Measurements from ENCODE around the gene TSPO.

The TSPO gene

DNA sequence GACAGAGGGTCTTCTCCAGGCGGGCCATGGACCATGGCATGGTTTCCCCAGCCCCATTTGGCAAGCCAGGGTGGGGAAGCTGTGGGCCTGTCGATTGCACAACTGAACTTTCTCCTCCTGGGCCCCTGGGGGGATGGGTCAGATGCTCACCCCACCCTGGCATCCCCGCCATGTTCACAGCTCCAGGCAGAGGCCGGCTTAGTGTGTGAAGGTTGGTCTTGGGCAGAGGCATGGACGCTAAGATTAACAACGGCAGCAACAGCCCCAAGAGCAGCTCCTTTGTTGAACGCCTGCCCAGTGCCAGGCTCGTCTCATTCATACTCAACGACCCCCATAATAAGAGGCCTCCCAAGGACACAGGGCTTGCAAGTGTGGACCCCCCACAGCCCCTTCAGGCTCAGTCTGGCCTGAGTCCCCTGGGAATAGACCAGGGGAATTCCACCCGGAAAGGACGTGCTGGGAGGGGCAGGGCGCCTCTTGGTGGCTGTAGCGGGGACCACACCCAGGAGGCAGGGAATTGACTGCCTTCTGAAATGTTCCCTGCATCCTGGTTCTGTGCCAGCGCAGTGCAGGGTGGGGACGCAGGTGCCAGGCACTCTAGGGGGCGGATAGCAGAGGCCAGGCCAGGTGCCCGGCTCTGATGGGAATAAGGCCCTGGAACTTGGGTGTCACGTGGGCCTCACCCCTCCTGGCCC, 8.3 kb downstream of the TSPO start:
- no peak for DNase-seq

DNA sequence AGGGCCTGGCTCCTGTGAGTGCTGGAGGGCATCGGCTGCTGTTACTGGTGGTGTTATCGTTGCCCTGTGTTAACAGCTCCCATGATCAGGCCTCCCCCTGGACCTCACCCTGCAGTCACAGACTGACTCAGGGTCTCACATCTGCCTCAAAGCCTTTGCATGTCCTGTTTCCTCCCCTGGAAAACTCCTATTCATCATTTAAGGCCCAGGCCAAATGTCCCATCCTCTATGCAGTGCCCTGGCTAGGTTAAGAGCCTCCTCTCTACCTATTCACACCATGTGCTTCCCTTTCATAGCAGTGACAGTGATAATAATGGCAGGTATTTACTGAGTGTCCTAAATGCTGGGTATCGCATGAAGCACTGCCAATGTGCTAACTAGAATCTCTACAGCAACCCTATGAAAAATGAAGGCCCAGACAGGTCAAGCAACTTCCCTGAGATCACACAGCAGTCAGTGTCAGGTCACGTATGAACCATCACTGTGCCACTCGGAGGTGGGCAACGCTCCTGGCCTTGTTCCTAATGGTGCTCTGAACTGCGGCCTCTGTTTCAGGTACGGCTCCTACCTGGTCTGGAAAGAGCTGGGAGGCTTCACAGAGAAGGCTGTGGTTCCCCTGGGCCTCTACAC, 9.3 kb downstream of the TSPO start:
- DNase-seq = no peak

GRCh38 chr22:43162412-43163150, 11.2 kb downstream of the TSPO start:
- DNase-seq = no peak

DNA sequence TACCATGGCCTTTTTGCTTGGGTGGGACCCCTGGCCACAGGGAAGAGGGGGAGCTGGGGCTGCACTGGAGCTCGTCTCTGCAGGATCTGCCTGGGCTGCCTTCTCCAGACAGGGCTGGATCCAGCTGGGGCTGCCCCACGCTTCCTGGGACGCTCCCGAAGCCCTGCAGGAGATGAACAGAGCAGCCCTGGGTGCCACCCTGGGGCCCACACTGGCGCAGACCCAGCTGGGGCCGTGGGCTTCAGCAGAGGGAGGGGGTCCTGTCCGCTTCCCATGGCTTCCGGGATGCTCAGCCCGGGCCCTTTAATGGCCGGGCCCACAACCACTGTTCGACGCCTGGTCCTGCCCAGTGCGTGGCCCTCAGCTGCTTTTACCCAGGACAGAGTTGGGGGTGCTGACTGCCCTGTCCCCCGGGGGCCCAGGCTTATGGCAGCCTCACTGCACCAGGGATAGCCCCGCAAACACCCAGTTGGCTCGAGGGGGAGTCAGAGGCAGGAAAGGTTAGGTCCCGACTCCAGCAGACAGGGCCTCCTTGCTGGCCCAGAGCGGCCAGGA, 12.0 kb downstream of the TSPO start:
- no peak for DNase-seq

DNA sequence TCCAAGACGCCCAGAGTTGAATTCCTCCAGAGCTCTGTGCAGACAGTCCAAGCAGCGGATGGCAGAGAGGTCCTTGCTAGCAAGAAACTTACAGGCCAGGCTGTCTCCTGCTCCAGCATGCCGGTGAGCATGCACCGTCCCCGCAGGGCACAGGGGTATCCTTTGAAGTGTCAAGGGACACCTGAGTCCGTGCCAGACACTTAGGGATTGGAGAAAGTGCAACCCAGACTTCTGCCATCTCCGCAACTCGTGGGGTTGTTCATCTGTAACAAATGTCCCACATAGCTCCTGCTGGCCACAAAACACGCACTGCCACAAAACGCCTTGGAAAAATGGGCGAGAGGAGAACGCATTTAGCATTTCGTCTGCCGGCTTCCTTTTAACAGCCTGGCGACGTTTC, 13.3 kb downstream of the TSPO start:
- peak; percentile 20 for DNase-seq

GRCh38 chr22:43166132-43166930, 15.0 kb downstream of the TSPO start:
- no peak for DNase-seq

DNA sequence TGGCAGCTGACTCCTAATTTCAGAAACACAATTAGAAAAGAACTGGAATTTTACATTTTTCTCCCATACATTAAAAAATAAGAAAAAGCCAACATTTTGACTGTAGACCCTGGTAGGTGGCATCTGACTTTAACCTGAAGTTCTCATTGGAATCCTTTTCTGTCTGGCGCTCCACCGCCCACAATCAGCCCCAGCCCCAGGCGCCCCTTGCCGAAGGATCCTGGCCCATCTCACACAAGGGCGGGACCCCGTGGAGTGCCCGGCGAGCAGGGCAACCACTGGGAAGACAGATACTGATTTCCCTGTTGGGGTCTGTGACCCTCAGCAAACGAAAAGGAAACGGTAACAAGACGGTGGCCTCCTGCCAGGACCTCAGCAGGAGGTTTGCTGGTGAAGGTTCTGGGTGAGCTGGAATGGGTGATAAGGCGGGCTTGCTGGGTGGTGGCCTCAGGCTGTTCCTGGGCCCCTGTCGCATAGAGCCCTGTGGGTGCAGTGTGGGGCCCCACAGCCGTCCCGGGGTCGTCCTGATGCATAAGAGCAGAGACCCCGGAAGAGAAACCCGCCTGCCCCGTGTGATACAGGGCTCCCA, 15.7 kb downstream of the TSPO start:
- no peak for DNase-seq

GRCh38 chr22:43168471-43169309, 17.3 kb downstream of the TSPO start:
- DNase-seq = no peak

GRCh38 chr22:43169310-43170130, 18.2 kb downstream of the TSPO start:
- no peak for DNase-seq

GRCh38 chr22:43170131-43170480, 18.7 kb downstream of the TSPO start:
- no peak for DNase-seq

DNA sequence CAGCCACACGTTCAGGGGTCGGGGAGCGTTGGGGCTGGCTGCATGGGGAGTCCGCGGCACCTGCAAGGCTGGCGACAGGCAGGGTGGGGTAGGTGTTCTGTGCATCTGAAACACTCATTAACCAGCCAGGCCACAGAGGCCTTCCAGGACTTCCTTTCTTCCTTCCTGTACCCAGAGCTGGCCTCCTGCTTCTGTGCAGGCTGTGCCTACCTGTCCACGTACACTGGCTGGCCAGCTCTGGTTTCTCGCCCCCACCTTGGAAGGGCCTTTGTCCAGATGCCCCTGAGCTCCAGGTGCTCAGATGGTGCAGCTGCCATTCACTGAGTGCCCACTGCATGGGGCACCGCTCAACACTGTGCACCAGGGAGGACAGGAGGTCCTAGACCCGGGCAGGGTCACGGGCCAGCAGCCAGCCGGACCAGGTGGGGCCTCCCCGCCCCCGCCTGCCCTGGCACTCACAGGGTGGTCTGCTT, 19.7 kb downstream of the TSPO start:
- no peak for DNase-seq

DNA sequence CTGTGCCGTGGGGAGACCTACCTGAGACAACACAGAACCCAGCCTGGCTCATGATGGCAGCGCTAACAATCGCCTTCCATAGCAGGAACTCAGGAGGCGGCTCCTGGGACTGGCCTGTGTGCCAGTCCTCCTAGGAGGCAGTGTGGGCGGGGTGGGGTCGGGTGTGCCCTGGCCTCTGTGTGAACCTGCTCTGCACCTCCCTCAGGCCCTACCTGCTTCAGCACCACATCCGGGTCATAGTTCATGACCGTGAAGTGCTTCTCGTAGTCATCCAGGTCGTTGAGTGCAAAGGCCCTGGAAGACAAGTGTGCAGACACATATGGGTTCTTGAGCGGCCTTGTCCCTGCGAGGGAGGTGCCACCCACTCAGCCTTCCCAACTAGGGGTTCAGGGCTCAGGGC, 20.2 kb downstream of the TSPO start:
- no peak for DNase-seq

DNA sequence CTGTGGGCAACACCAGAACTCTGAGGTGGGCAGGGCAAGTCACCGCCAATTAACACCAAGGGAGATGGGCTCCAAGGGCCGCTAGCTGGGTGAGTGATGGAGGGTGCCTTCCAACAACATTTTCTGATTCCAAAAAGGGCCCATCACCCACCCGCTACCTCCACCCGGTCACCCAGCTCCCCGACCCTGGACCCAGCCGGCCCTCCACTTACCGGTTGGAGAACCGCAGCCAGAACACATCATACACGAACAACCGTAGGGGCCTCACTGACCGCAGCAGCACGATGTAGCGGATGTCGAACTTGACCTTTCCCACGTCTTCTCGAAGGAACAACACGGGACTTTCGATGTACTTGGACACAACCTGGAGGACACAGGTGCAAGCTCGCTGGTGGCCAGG, 20.8 kb downstream of the TSPO start:
- DNase-seq = no peak

GRCh38 chr22:43173566-43173965, 22.2 kb downstream of the TSPO start:
- no peak for DNase-seq

DNA sequence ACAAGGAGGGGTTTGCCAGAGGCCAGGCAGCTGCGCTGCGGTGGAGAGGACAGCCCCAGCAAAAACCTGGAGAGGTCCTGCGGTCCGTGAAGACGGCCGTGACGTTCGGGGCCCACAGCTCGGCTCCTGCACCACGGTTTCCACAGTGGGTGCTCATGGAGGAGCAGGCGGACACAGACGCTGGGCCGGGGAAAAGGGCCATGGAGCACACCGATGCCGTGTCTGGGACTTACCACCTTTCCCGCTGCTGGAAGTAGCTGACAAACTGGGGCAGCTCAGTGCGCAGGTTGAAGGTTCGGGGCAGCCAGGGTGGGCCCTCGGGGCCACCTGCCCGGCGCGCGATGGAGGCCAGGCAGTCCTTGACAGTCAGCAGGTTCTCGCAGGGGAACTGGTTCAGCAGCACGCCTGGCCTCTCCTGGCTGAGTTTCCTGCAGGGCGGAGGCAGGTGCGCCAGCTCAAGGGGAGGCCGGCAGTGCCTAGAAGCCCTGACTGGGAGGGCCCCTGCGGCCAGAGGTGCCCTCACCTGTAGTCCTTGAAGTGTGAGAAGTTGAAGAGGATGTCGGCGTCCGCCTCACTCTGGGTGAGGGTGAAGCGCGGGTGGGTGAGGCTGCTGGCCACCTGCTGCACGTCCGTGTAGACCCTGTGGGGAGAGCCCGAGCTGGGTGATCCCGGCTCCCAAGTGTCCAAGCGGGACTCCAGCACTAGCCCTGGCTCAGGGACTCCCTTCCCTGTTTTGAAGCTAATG, 22.8 kb downstream of the TSPO start:
- DNase-seq = no peak

GRCh38 chr22:43174941-43175531, 23.7 kb downstream of the TSPO start:
- no peak for DNase-seq

DNA sequence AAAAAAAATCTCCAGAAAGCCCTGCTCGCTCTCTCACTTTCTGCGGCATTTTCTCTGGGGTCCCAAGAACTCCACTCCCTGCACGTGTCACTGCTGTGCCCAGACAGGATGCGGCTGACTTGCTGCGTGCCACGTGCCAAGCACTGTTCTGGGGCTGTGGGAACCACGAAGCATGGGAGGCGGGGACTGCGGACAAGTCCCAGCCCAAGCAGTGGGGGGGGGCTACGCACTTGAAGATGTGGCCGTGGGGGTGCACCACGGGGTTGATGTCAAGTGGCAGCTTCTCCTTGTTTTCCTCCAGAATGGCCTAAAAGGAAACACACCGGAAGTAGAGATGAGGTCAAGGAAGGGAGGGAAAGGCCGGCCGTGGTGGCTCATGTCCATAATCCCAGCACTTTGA, 24.7 kb downstream of the TSPO start:
- DNase-seq = no peak

DNA sequence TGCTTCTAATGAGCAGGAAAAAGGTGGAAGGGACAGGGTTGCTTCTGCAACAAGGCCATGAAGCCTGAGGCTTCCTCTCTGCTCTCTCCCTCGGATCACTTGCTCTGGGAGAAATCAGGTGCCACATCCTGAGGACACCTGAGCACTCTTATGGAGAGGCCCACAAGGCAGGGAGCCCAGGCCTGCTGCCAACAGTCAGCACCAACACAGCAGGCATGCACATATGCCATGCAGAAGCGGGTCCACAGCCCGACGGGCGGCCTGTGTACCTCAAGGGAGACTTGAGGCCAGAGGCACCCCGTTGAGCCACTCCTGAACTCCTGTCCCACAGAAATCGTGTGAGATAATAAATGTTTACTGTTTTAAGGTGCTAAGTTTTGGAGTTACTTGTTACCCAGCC, 26.1 kb downstream of the TSPO start:
- DNase-seq = peak; percentile 61

GRCh38 chr22:43179146-43179910, 28.0 kb downstream of the TSPO start:
- DNase-seq = no peak
